Ishikawa (cell line): ENCODE data around the gene ZNF8.

Source experiments
- CEBPB ChIP-seq: IDR thresholded peaks from 2 replicates; pipeline ENCODE4 v1.6.1; 2012
- CREB1 ChIP-seq: IDR thresholded peaks from 2 replicates; pipeline ENCODE4 v1.6.1; 2012; ENCODE audit warnings: low read depth
- EGR1 ChIP-seq: IDR thresholded peaks from 2 replicates; pipeline ENCODE4 v1.6.1; 2012
- EP300 ChIP-seq: IDR thresholded peaks from 2 replicates; pipeline ENCODE4 v1.6.1; 2012; ENCODE audit warnings: borderline replicate concordance
- FOXM1 ChIP-seq: IDR thresholded peaks from 2 replicates; pipeline ENCODE4 v1.6.1; 2012; ENCODE audit warnings: low read depth, borderline replicate concordance
- NFIC ChIP-seq: IDR thresholded peaks from 2 replicates; pipeline ENCODE4 v1.6.1; 2012
- RAD21 ChIP-seq: IDR thresholded peaks from 2 replicates; pipeline ENCODE4 v1.6.1; 2012; ENCODE audit warnings: low read depth
- TAF1 ChIP-seq: IDR thresholded peaks from 2 replicates; pipeline ENCODE4 v1.6.1; 2012; ENCODE audit warnings: low read depth, mild to moderate bottlenecking
- TCF12 ChIP-seq: IDR thresholded peaks from 2 replicates; pipeline ENCODE4 v1.6.1; 2012; ENCODE audit warnings: low read depth
- TEAD4 ChIP-seq: IDR thresholded peaks from 2 replicates; pipeline ENCODE4 v1.6.1; 2012
- YY1 ChIP-seq: IDR thresholded peaks from 2 replicates; pipeline ENCODE4 v1.6.1; 2012; ENCODE audit warnings: low read depth
- ZBTB7A ChIP-seq: IDR thresholded peaks from 2 replicates; pipeline ENCODE4 v1.6.1; 2012; ENCODE audit warnings: low read depth
- TF ChIP-seq, protein P1 (sequence below): IDR thresholded peaks from 2 replicates; pipeline ENCODE4 v1.6.1; 2012; ENCODE audit warnings: low read depth, mild to moderate bottlenecking
- TF ChIP-seq, protein P2 (sequence below): IDR thresholded peaks from 2 replicates; pipeline ENCODE4 v1.6.1; 2012
- TF ChIP-seq, protein P3 (sequence below): IDR thresholded peaks from 2 replicates; pipeline ENCODE4 v1.6.1; 2012

ZNF8 gene

DNA sequence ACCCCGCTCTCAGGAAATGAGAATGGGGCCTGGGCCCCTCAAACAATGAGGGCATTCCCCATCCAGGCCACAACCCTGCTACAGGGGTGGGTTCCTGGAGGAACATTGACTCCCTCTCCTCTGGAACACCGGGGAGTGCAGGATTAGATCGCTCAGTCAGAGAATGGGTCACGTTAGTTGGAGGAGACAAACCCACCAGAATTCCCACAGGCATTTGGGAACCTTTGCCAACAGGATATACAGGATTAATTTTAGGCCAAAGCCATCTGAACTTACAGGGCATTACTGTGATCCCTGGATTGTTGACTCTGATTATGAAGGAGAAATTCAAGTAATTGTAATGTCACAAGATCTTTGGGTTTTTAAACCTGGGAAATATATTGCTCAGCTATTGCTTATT is 29.0 kb downstream of the ZNF8 start:
- TF ChIP-seq, protein P1, sequence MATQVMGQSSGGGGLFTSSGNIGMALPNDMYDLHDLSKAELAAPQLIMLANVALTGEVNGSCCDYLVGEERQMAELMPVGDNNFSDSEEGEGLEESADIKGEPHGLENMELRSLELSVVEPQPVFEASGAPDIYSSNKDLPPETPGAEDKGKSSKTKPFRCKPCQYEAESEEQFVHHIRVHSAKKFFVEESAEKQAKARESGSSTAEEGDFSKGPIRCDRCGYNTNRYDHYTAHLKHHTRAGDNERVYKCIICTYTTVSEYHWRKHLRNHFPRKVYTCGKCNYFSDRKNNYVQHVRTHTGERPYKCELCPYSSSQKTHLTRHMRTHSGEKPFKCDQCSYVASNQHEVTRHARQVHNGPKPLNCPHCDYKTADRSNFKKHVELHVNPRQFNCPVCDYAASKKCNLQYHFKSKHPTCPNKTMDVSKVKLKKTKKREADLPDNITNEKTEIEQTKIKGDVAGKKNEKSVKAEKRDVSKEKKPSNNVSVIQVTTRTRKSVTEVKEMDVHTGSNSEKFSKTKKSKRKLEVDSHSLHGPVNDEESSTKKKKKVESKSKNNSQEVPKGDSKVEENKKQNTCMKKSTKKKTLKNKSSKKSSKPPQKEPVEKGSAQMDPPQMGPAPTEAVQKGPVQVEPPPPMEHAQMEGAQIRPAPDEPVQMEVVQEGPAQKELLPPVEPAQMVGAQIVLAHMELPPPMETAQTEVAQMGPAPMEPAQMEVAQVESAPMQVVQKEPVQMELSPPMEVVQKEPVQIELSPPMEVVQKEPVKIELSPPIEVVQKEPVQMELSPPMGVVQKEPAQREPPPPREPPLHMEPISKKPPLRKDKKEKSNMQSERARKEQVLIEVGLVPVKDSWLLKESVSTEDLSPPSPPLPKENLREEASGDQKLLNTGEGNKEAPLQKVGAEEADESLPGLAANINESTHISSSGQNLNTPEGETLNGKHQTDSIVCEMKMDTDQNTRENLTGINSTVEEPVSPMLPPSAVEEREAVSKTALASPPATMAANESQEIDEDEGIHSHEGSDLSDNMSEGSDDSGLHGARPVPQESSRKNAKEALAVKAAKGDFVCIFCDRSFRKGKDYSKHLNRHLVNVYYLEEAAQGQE: no peak
- TF ChIP-seq TAF1: no peak
- no peak for TF ChIP-seq EGR1
- TF ChIP-seq FOXM1: no peak
- no peak for TF ChIP-seq EP300
- no peak for TF ChIP-seq CREB1
- no peak for TF ChIP-seq ZBTB7A
- no peak for TF ChIP-seq TCF12
- TF ChIP-seq, protein P2, sequence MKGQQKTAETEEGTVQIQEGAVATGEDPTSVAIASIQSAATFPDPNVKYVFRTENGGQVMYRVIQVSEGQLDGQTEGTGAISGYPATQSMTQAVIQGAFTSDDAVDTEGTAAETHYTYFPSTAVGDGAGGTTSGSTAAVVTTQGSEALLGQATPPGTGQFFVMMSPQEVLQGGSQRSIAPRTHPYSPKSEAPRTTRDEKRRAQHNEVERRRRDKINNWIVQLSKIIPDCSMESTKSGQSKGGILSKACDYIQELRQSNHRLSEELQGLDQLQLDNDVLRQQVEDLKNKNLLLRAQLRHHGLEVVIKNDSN: no peak
- TF ChIP-seq, protein P3, sequence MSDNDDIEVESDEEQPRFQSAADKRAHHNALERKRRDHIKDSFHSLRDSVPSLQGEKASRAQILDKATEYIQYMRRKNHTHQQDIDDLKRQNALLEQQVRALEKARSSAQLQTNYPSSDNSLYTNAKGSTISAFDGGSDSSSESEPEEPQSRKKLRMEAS: no peak
- no peak for TF ChIP-seq RAD21
- no peak for TF ChIP-seq YY1
- no peak for TF ChIP-seq TEAD4
- no peak for TF ChIP-seq CEBPB
- no peak for TF ChIP-seq NFIC

DNA sequence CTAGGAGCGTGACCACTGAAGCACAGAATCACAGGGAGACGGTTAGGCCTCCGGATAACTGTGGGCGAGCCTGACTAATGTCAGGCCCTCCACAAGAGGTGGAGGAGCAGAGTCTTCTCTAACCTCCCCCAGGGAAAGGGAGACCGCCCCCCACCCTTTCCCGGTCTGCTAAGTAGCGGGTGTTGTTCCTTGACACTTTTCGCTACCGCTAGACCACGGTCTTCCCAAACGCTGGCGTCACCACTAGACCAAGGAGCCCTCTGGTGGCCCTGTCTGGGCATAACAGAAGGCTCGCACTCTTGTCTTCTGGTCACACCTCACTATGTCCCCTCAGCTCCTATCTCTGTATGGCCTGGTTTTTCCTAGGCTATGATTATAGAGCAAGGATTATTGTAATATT is 31.9 kb downstream of the ZNF8 start:
- peak; percentile 9; the same call in 1 of the 2 replicates for TF ChIP-seq RAD21

DNA sequence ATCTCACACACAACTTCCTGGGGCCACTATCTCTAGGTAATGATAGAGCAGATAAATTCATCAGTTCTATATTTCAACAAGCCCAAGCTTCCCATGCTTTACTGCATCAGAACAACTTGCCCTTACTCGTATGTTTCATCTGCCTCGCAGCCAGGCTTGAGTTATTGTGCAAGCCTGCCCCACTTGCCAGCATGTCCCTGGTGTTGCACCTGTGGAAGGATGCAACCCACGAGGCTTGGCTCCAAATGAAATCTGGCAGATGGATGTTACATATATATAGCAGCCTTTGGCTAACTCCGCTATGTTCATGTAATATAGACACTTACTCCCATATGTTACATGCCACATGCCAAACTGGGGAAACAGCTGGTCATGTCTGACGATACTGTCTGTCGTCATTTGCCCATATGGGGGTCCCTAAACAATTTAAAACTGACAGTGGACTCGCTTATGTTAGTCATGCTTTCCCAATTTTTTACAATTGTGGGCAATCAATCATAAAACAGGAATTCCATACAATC is 32.6 kb downstream of the ZNF8 start:
- TF ChIP-seq YY1 (no peak), TCF12 (no peak), NFIC (no peak), EP300 (no peak), TEAD4 (no peak), ZBTB7A (no peak), TAF1 (no peak), EGR1 (no peak), FOXM1 (no peak), CEBPB (no peak), RAD21 (no peak), CREB1 (no peak)
- TF ChIP-seq, protein P2: no peak
- TF ChIP-seq, protein P1: no peak
- TF ChIP-seq, protein P3: no peak

DNA sequence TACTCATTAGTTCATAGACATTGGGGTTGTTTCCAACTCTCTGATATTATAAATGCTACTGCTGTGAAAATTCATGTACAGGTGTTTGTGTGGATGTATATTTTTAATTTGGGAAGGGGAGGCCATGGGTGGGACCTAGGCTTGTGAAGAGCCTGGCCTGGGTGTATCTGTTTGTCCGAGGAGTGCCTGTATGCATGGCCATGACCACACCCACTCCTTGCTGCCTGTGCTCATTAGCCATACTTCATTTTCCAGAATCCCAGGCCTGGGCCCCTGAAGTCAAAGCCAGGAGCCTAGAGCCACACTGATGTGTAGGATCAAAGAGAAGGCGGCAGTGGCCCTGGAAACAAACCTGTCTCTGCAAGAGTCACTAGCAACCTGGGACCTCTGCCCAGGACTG is 36.8 kb downstream of the ZNF8 start:
- TF ChIP-seq, protein P2: no peak

DNA sequence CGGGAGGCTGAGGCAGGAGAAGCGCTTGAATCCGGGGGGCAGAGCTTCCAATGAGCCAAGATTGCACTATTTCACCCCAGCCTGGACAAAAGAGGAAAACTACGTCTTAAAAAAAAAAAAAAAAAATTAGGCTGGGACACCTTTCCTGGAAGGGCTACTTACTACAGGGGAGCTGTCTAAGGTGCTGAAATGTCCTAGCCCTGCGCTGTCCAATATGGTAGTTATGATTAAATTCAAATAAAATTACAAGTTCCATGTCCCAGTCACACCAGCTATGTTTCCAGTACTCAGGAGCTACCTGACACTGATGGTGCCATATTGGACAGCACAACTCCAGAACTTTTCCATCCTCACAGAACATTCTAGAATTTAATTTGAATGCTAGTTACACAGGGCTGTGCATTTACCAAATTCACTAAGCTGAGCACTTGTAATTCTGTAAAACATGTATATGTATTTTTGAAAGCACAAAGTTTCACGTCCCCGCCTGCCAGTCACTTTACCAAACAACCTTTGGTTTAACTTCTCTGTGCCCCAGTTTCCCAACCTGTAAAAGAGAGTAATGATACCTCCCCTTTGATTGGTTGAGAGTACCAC is 38.8 kb downstream of the ZNF8 start:
- TF ChIP-seq, protein P1: peak; percentile 94
- TF ChIP-seq, protein P3: 0 out of 2 replicates have a peak, but pooled peaks have one; percentile 16
- no peak for TF ChIP-seq CEBPB
